GM19099 (cell line): Measurements from ENCODE around the gene IFT88.

ENCODE experiments used
- POLR2A ChIP-seq: IDR thresholded peaks from 3 replicates; pipeline ENCODE4 v1.6.1; 2011; ENCODE audit warnings: low read depth; ENCODE audit not compliant: insufficient read length; ENCODE audit errors: extremely low read depth

IFT88 gene

DNA sequence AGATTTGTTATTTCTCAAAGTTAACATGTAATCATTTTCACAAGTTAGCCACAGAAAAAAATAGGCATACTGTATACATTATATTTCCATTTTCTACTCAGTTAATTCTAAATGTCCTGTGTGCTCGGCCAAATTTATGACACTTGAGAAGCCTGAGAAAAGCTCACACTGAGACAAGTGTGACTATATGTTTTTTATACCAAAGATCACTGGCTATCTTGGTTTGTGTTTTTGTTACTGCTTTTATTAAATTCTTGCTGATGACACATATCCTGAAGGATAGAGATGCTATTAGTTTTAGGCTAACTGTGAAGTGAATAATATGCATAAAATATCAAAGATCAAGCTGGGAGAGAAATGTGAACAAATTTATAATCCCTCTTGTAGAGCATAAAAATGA, 87.2 kb downstream of the IFT88 start:
- TF ChIP-seq POLR2A: no peak

GRCh38 chr13:20658451-20659040, 91.6 kb downstream of the IFT88 start:
- TF ChIP-seq POLR2A: no peak

- TF ChIP-seq POLR2A: no peak
Measured at GRCh38 chr13:20664351-20664750, 97.4 kb downstream of the IFT88 start.

- no peak for TF ChIP-seq POLR2A
Measured at GRCh38 chr13:20666948-20667347, 100.0 kb downstream of the IFT88 start.

- TF ChIP-seq POLR2A: no peak
Measured at GRCh38 chr13:20667857-20668437, 101.0 kb downstream of the IFT88 start.

- no peak for TF ChIP-seq POLR2A
Measured at GRCh38 chr13:20669162-20669561, 102.2 kb downstream of the IFT88 start.

DNA sequence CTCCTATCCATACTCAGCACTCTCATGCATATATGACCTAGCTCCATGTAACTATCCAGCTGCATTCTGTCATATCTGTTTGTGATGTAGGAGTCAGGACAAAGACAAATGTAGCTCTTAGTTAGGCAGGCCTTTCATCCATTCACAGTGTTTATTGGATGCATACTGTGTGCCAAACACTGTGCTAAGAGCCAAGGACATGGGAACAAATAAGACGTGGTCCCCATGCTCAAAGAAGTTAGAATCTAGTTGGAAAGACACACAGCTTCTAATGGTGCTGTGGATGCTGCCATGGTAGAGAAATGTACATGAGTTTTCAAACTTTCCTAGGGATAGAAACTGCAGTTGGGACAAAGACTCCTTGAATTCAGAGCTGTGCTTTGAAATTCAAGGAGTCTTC, 104.8 kb downstream of the IFT88 start:
- TF ChIP-seq POLR2A: no peak

- no peak for TF ChIP-seq POLR2A
Measured at GRCh38 chr13:20672772-20673171, 105.8 kb downstream of the IFT88 start.

GRCh38 chr13:20673715-20674114, 106.8 kb downstream of the IFT88 start:
- TF ChIP-seq POLR2A: no peak

GRCh38 chr13:20676213-20676612, 109.3 kb downstream of the IFT88 start:
- TF ChIP-seq POLR2A: no peak

- TF ChIP-seq POLR2A: no peak
Measured at GRCh38 chr13:20679879-20680278, 112.9 kb downstream of the IFT88 start.

DNA sequence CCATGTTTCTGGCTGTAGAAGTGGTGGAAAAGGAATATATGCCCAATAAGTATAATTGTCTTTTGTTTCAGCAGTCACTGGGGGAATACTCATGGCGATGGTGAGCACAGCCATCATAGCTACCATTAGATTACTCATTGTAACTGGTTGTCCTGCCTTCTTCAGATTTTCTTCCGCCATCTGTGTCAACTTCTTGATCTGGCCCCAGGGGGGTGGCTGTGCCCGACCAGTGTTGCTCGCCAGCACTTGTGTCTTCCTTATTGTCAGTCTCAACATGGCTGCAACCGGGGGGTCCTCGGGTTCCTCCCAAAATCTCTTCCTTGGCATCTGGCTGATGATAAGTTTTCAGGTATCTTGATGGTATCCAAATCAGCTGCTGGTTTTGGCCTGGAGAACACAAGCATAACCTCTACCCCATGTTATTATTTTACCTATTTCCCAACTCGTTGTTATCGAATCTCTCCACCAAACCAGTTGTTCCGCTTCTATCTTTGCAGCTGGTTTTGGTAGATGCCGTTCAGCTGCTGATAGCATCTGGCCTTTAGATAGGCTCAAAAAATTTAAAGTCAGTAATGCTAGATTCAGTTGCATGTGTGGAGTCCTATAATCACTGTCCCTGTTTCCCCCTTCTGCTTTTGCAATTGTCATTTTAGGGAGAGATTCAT, 113.6 kb downstream of the IFT88 start:
- TF ChIP-seq POLR2A: no peak

DNA sequence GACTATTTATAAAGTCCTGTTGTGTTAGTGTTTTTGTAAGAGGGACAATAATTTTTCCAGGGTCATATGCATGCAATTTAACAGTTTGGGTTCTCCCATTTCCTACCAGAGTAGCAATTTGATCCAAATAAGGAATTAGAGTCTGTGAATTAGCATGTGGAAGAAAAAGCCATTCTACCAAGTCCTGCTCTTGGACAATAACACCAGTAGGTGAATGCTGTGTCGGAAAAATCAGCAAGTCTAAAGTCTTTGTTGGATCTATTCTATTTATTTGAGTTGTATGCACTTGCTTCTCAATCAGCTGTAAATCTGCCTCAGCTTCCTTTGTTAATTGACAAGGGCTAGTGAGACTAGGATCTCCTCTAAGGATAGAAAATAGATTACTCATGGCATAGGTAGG, 115.1 kb downstream of the IFT88 start:
- no peak for TF ChIP-seq POLR2A

DNA sequence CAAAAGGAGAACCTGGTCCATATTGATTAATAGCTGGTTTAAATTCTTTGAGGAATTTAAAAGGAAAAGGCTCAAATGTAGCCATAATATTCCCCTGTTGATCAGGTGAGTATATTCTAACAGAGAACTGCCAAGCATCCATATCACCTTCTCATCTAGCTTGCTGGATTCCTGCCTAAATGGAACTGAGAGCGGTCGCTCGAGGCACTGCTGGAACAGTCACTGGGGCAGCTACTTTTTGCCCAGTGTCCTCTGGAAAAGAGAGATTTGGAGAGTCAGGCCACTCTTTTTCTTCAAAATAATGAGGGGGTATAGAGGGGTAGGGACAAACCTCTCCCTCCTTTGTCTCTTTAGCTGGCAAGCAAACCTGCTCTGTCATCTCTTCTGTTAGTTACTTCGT, 117.1 kb downstream of the IFT88 start:
- TF ChIP-seq POLR2A: no peak

DNA sequence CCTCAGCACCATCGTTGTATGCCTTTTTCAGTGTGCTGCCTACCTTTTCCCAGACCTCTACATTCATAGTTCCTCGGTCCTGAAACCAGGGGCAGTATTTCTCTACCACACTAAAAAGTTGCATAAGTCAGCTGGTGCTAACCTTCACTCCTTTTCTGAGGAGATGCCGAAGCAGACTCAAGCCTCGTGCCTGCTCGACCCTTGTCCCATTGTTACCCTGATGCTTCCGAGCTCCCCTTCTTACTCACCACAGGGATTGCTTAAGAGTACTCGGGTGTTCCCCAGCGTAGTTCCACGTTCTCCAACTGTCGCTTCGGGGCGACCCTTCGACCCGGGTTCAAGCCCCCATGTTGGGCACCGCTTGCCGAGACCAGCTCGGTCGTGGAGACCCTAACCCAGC, 117.6 kb downstream of the IFT88 start:
- TF ChIP-seq POLR2A: no peak

DNA sequence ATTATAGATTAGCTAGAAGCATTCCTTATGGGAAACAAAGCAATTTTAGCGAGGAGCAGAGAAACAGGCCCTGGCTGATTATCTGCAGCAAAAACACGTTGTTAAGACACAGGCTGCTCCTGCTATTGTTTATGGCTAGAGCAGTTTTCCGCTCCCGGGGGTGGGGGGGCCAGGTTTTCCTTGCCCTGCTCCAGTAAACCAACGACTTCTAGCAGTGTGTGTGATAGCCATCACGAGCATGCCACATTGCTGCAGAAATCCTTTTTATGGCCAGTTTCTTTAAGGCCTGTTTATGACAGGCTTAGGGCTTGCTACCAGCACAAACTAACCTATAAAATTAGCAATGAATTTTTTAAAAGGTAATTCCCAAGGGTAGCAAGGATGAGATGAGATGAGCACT, 118.1 kb downstream of the IFT88 start:
- no peak for TF ChIP-seq POLR2A
